ENCODE data around the gene DAPK3.
A peak's percentile ranks its signal among the peaks of the same experiment; 100 is the strongest.
"Not testable (repeated sequence)": the region's sequence is repeated elsewhere in the genome, so short reads cannot be mapped to it uniquely, and the experiment has no call there.

DAPK3 gene

DNA sequence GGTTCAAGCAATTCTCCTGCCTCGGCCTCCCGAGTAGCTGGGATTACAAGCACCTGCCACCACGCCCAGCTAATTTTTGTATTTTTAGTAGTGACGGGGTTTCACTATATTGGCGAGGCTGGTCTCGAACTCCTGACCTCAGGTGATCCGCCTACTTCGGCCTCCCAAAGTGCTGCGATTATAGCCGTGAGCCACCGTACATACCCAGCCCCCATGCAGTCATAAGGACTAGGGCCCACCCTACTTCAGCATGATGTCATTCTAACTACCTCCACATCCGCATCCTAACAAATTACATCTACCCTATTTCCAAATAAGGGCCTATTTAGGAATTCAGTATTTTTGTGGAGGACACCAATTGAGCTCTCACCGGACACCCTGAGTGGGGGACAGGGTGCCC lies 15.6 kb downstream of the DAPK3 start:
- Histone ChIP-seq H3K79me1 (ENCODE audit: low read depth, low read length) (peaks cover 11% of the 10 kb centered on the region), H3K36me3 (replicated peaks in 1 of 2; ENCODE audit: control insufficient read depth in 2 of 2, insufficient read depth in 2 of 2, low read length in 2 of 2) (peaks cover 23 to 38% of the 10 kb centered on the region in 2 donors)
- not testable (repeated sequence) for H3K9me3 ChIP-seq (replicated peaks in 1 of 2; ENCODE audit: control insufficient read depth in 2 of 2, insufficient read depth in 1 of 2, low read depth in 1 of 2, low read length in 2 of 2); H3K9ac ChIP-seq (ENCODE audit: low read depth, low read length, poor library complexity); H2BK5ac ChIP-seq (ENCODE audit: low read length); H3K4me2 ChIP-seq (ENCODE audit: insufficient read depth, low read length, poor library complexity, severe bottlenecking); H2BK15ac ChIP-seq (ENCODE audit: low read length); DNase-seq (ENCODE audit: low spot score); H3K14ac ChIP-seq (ENCODE audit: low read length); H3K4ac ChIP-seq (ENCODE audit: low read length); H3K4me1 ChIP-seq (ENCODE audit: control insufficient read depth in 2 of 2, insufficient read depth in 1 of 2, low read depth in 1 of 2, low read length in 2 of 2); H4K8ac ChIP-seq (ENCODE audit: low read depth, low read length); H3K27me3 ChIP-seq (ENCODE audit: control insufficient read depth in 3 of 3, insufficient read depth in 3 of 3, low read depth in 1 of 3, low read length in 3 of 3); H2AFZ ChIP-seq (ENCODE audit: low read length); H3K27ac ChIP-seq (replicated peaks; ENCODE audit: low read length); H3K4me3 ChIP-seq (ENCODE audit: low read length in 2 of 2); H4K91ac ChIP-seq (ENCODE audit: low read depth, low read length, poor library complexity); H3K23ac ChIP-seq (ENCODE audit: low read depth, low read length, poor library complexity); H2BK12ac ChIP-seq (ENCODE audit: low read length); H3K18ac ChIP-seq (ENCODE audit: low read length); H2AK5ac ChIP-seq (ENCODE audit: low read depth, low read length); H2BK120ac ChIP-seq (ENCODE audit: low read depth, low read length)
- WGBS, 2 donors (ENCODE audit: extremely low coverage in 2 of 2, insufficient read length in 2 of 2, insufficient replicate concordance in 1 of 2), result 100% methylated on average over 1 of the region's 13 CpGs; no CpG with 5 or more reads in 1 of the 2 donors

DNA sequence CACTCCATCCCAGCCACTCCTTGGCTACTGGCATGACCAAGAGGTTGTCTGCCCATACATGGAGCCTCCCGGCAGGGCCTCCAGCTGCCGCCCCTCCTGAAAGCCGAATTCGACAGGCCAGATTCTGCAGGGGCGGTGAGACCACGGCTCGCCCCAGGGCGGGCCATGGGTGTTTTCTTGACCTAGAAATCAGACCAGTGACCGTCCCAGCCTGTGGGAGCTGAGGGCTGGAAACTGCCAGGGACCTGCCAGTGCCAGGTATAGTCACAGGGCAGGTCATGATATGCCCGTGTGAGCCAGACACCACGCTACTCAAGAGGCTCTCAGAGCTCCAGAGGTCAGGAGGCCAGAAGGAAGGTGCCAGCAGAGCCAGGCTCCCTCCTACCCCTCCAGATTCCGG lies 16.8 kb downstream of the DAPK3 start:
- Histone ChIP-seq H3K36me3 (replicated peaks in 1 of 2; ENCODE audit: control insufficient read depth in 2 of 2, insufficient read depth in 2 of 2, low read length in 2 of 2) (peaks cover 16 to 27% of the 10 kb centered on the region in 2 donors), H3K23ac (ENCODE audit: low read depth, low read length, poor library complexity) (peak overlapping the region; percentile 3)

GRCh38 chr19:3952755-3953276 lies 18.1 kb downstream of the DAPK3 start:
- H3K4me1 ChIP-seq (ENCODE audit: control insufficient read depth in 2 of 2, insufficient read depth in 1 of 2, low read depth in 1 of 2, low read length in 2 of 2); DNase-seq (ENCODE audit: low spot score); H4K91ac ChIP-seq (ENCODE audit: low read depth, low read length, poor library complexity); H2BK120ac ChIP-seq (ENCODE audit: low read depth, low read length); H3K4me2 ChIP-seq (ENCODE audit: insufficient read depth, low read length, poor library complexity, severe bottlenecking); H4K8ac ChIP-seq (ENCODE audit: low read depth, low read length); H3K18ac ChIP-seq (ENCODE audit: low read length); H3K4ac ChIP-seq (ENCODE audit: low read length); H3K9me3 ChIP-seq (replicated peaks in 1 of 2; ENCODE audit: control insufficient read depth in 2 of 2, insufficient read depth in 1 of 2, low read depth in 1 of 2, low read length in 2 of 2); H3K79me1 ChIP-seq (ENCODE audit: low read depth, low read length); H3K23ac ChIP-seq (ENCODE audit: low read depth, low read length, poor library complexity); H2BK5ac ChIP-seq (ENCODE audit: low read length); H2BK12ac ChIP-seq (ENCODE audit: low read length); H2BK15ac ChIP-seq (ENCODE audit: low read length); H3K14ac ChIP-seq (ENCODE audit: low read length); H3K27me3 ChIP-seq (ENCODE audit: control insufficient read depth in 3 of 3, insufficient read depth in 3 of 3, low read depth in 1 of 3, low read length in 3 of 3); H3K27ac ChIP-seq (replicated peaks; ENCODE audit: low read length); H2AFZ ChIP-seq (ENCODE audit: low read length); H3K4me3 ChIP-seq (ENCODE audit: low read length in 2 of 2): not testable (repeated sequence)
- Histone ChIP-seq H3K9ac (ENCODE audit: low read depth, low read length, poor library complexity) (peak overlapping the region; percentile 81), H3K36me3 (replicated peaks in 1 of 2; ENCODE audit: control insufficient read depth in 2 of 2, insufficient read depth in 2 of 2, low read length in 2 of 2) (peaks cover 5 to 14% of the 10 kb centered on the region in 2 donors), H2AK5ac (ENCODE audit: low read depth, low read length) (peak overlapping the region; percentile 46)
- no CpG with 5 or more reads among the region's 9 CpGs for WGBS, 2 donors (ENCODE audit: extremely low coverage in 2 of 2, insufficient read length in 2 of 2, insufficient replicate concordance in 1 of 2)

More for the DNA sequence above, 16.8 kb downstream of the DAPK3 start:
- Histone ChIP-seq H3K4me3 (ENCODE audit: low read length in 2 of 2) (no peak overlapping the region), H2BK12ac (ENCODE audit: low read length) (no peak overlapping the region), H3K27me3 (ENCODE audit: control insufficient read depth in 3 of 3, insufficient read depth in 3 of 3, low read depth in 1 of 3, low read length in 3 of 3) (no peaks in the 10 kb centered on the region), H3K4ac (ENCODE audit: low read length) (no peak overlapping the region), H4K91ac (ENCODE audit: low read depth, low read length, poor library complexity) (no peak overlapping the region), H4K8ac (ENCODE audit: low read depth, low read length) (no peak overlapping the region), H2AFZ (ENCODE audit: low read length) (no peak overlapping the region), H3K27ac (replicated peaks; ENCODE audit: low read length) (no peak overlapping the region), H2AK5ac (ENCODE audit: low read depth, low read length) (no peak overlapping the region), H2BK5ac (ENCODE audit: low read length) (no peak overlapping the region), H2BK120ac (ENCODE audit: low read depth, low read length) (no peak overlapping the region), H2BK15ac (ENCODE audit: low read length) (no peak overlapping the region), H3K4me2 (ENCODE audit: insufficient read depth, low read length, poor library complexity, severe bottlenecking) (no peak overlapping the region), H3K9me3 (replicated peaks in 1 of 2; ENCODE audit: control insufficient read depth in 2 of 2, insufficient read depth in 1 of 2, low read depth in 1 of 2, low read length in 2 of 2) (no peaks in the 10 kb centered on the region), H3K9ac (ENCODE audit: low read depth, low read length, poor library complexity) (no peak overlapping the region), H3K18ac (ENCODE audit: low read length) (peak overlapping the region; percentile 27), H3K4me1 (ENCODE audit: control insufficient read depth in 2 of 2, insufficient read depth in 1 of 2, low read depth in 1 of 2, low read length in 2 of 2) (peaks cover 3 to 9% of the 10 kb centered on the region in 2 donors), H3K79me1 (ENCODE audit: low read depth, low read length) (peaks cover 10% of the 10 kb centered on the region), H3K14ac (ENCODE audit: low read length) (no peak overlapping the region)
- WGBS, 2 donors (ENCODE audit: extremely low coverage in 2 of 2, insufficient read length in 2 of 2, insufficient replicate concordance in 1 of 2), result no CpG with 5 or more reads among the region's 12 CpGs
- no peak for DNase-seq (ENCODE audit: low spot score)

DNA sequence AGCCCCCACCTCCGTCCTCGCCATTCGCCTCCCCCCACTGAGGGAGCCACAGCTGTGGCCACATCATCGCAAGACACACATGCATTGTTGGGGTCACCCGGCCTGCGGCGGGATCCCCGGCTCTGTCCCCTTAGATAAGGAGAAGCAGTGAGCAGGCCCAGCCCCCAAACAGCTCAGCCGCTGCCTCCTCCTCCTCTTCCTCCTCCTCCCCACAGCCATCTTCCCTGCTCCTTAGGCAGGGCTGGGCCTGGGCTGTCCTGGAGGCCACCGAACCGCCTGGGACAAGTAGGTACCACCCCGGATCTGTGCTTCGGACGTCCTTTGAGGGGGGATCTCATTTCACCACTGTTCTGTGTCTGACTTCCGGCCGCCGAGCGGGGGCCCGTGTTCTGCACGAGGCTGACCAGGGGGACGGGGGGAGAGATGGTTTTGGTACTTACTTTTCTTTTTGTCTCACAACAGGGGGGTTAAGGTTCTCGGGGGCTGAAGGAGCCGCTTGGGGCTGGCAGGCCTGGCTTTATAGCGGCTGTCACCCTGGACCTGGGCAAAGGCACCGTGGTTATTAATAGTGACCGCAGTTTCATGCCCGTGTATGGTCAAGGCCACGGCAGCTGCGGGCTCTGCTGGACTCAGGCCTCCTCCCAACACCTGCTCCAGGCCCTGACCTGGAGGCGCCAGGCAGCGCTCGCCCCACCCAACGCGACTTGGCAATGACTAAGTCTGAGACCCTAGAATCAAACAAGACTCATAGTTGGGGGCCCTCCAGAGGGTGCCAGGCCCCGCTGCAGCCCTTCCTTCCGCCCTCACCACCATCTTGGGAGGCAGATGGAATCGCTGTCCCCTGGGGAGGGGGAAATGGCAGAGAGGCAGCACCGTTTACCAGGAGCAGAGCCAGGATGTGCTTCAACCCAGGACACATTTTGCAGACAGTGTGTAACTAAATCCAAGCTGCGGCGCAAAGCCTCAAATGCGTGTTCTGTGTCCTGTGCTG lies 19.7 kb downstream of the DAPK3 start:
- H3K4me2 ChIP-seq (ENCODE audit: insufficient read depth, low read length, poor library complexity, severe bottlenecking), result no peak overlapping the region
- peaks cover 3% of the 10 kb centered on the region for H3K79me1 ChIP-seq (ENCODE audit: low read depth, low read length)
- peak overlapping the region; percentile 49 for H2AFZ ChIP-seq (ENCODE audit: low read length)
- peak overlapping the region; percentile 5 for H2BK15ac ChIP-seq (ENCODE audit: low read length)
- H4K91ac ChIP-seq (ENCODE audit: low read depth, low read length, poor library complexity), result no peak overlapping the region
- no peak overlapping the region for H3K4me3 ChIP-seq (ENCODE audit: low read length in 2 of 2)
- peaks cover 3 to 9% of the 10 kb centered on the region in 2 donors for H3K4me1 ChIP-seq (ENCODE audit: control insufficient read depth in 2 of 2, insufficient read depth in 1 of 2, low read depth in 1 of 2, low read length in 2 of 2)
- H3K23ac ChIP-seq (ENCODE audit: low read depth, low read length, poor library complexity), result peak overlapping the region; percentile 29
- peak overlapping the region; percentile 80 for H3K18ac ChIP-seq (ENCODE audit: low read length)
- no peak for DNase-seq (ENCODE audit: low spot score)
- H2BK12ac ChIP-seq (ENCODE audit: low read length), result no peak overlapping the region
- H3K27ac ChIP-seq (replicated peaks; ENCODE audit: low read length), result peak overlapping the region; percentile 27
- H3K9ac ChIP-seq (ENCODE audit: low read depth, low read length, poor library complexity), result peak overlapping the region; percentile 72
- H2BK120ac ChIP-seq (ENCODE audit: low read depth, low read length), result no peak overlapping the region
- H2BK5ac ChIP-seq (ENCODE audit: low read length), result peak overlapping the region; percentile 22
- no CpG with 5 or more reads among the region's 41 CpGs for WGBS, 2 donors (ENCODE audit: extremely low coverage in 2 of 2, insufficient read length in 2 of 2, insufficient replicate concordance in 1 of 2)
- peaks cover 3% of the 10 kb centered on the region in 2 donors for H3K36me3 ChIP-seq (replicated peaks in 1 of 2; ENCODE audit: control insufficient read depth in 2 of 2, insufficient read depth in 2 of 2, low read length in 2 of 2)
- H3K14ac ChIP-seq (ENCODE audit: low read length), result no peak overlapping the region
- H3K27me3 ChIP-seq (ENCODE audit: control insufficient read depth in 3 of 3, insufficient read depth in 3 of 3, low read depth in 1 of 3, low read length in 3 of 3), result no peaks in the 10 kb centered on the region
- no peaks in the 10 kb centered on the region for H3K9me3 ChIP-seq (replicated peaks in 1 of 2; ENCODE audit: control insufficient read depth in 2 of 2, insufficient read depth in 1 of 2, low read depth in 1 of 2, low read length in 2 of 2)
- H4K8ac ChIP-seq (ENCODE audit: low read depth, low read length), result peak overlapping the region; percentile 86
- H3K4ac ChIP-seq (ENCODE audit: low read length), result no peak overlapping the region
- peak overlapping the region; percentile 2 for H2AK5ac ChIP-seq (ENCODE audit: low read depth, low read length)
